SKM-1 treated with dmso at 0.1 percent for 144 hours (cell line): Measurements from ENCODE around the gene GULP1.

ENCODE experiments used
- DNase-seq: peaks from one replicate; lab custom pipeline; 2025; ENCODE audit not compliant: unreplicated experiment; lab: John Stamatoyannopoulos, UW

GULP1 gene

DNA sequence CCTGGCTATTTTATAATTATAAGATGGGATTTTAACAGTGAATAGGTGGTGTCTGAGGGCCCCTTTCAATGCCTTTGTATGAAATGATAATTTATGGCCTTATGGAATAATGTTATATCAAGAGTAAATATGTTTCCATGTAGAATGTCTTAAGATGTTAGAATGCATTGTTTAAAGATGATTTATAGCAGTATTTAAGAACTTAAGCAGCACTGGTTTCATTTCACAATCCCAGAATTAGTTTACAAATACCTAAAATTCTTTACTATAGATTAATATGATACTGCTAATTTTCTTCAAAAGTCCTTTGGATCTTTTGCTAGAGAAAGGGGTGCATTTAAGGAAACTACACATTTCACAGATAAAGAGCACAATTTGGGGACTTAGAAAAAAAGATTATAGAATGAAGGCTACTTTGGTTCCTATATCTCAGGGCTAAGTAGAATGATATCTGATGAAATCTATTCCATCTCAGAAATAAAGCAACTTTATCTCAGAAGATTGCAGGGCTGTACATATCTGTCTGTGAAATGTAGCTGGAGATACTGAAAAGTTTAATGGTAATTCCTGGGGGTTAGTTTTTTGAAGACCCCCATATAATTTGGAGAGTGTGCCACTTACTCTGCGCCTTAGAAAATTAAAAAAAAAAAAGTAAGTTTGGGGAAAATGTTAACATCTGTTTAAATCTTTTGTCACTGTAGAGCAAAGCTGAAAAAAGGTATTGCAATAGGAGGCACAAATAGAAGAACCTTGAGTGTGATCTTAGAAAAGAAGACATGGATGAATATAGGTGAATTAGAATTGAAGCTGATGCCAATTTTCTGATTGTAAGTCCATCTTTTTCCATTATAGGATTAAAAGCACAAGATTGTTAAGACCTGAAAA is 123.4 kb downstream of the GULP1 start:
- DNase-seq, result no peak

GRCh38 chr2:188415754-188416083 is 124.0 kb downstream of the GULP1 start:
- no peak for DNase-seq

DNA sequence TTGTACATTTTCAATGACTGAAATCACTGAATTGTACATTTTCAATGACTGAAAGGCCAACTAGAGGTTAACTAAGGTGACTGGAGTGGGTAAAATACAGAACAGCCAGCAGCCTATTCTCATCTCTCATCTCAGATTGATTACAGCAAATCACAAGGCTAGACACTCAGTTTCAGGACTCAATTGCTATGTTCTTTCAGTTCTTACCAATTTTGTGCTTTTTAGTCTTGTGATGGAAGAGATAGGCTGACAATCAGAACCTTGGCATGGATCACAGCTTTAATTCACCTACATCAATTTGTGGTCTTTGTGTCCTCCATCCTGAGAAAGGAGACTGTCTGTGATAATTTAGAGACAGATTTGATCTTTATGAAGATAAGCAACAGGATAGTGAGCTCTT is 124.7 kb downstream of the GULP1 start:
- DNase-seq, result no peak

GRCh38 chr2:188422726-188423125 is 131.1 kb downstream of the GULP1 start:
- no peak for DNase-seq

- DNase-seq, result no peak
Measured at GRCh38 chr2:188425266-188425665, 133.6 kb downstream of the GULP1 start.

- DNase-seq, result no peak
Measured at GRCh38 chr2:188426121-188426520, 134.4 kb downstream of the GULP1 start.

DNA sequence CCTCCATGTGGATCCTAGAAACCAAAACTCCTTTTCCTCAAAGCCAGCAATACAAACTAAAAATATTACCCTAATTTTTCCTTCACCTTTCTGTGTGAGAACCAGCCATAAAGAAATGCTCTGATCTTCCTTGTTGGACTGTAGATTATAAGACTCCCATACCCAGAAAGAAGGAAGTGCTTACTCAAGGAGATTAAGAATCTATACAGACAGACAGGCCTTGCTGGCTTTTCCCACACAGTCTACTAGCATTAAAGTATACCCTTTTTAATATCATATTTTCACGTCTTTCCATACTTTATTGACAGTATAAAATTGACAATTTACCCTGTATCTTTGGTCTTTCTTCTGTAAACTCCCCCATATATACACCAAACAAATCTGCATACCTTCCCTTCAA is 139.0 kb downstream of the GULP1 start:
- DNase-seq, result no peak

DNA sequence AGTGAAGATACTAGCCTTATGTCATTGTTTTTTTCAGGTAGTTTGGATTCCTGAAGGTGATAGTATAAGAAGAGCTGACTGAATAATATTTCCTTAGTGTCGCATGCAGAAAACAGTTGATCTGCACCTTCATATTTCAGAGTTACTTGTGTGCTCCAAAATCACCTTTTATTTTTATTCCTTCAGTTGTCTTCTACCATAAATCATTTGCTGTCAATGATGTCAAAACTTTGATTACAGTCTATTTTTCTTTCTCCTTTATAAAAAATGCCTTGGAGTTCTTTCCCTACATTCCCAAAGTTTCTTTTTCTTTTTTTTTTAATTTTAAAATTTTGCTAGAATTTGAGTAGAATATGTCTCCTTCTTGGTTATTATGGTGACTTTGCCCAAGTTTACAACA is 142.3 kb downstream of the GULP1 start:
- DNase-seq, result no peak

GRCh38 chr2:188435115-188435514 is 143.4 kb downstream of the GULP1 start:
- no peak for DNase-seq

GRCh38 chr2:188437537-188437936 is 145.9 kb downstream of the GULP1 start:
- DNase-seq, result no peak

- DNase-seq, result no peak
Measured at GRCh38 chr2:188439986-188440385, 148.3 kb downstream of the GULP1 start.

DNA sequence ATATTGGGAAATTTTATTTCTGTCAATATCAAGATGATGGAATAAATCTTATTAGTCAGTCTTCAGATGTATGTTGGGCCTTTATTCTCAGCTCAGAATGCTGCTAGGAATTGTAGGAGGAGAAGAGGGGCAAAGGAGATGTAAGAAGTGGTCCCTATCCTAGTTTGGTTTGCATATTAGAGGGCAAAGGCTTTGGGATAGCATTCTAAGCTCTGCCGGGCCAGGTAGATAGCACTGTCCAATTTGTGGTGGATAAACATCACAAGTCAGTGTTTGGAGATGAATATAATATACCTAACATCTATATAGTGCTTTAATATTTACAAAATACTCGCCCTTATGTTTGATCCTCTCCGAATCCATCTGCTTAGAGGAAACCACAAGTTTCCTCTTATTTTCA is 149.2 kb downstream of the GULP1 start:
- DNase-seq, result no peak

- DNase-seq, result no peak
Measured at GRCh38 chr2:188441288-188441947, 149.7 kb downstream of the GULP1 start.

DNA sequence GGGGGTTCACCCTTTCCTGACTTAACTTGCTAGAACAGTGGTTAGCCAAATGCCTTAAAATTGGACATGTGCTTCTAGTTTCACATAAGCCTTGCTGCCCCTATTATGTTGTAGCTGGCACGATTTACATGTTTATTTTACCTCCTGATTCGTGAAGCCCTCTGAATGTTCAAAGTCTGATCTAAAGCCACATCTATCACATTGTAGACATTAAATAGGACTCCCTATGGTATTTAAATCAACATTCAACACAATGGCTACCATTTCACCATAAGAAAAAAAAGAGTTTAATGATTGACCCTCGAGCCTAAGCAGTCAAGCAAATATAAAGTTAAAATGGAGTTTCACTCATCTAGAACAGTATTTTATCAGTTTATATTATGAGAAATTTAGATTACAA is 151.5 kb downstream of the GULP1 start:
- no peak for DNase-seq

GRCh38 chr2:188444106-188444835 is 152.6 kb downstream of the GULP1 start:
- no peak for DNase-seq

- no peak for DNase-seq
Measured at GRCh38 chr2:188449561-188449960, 157.9 kb downstream of the GULP1 start.

DNA sequence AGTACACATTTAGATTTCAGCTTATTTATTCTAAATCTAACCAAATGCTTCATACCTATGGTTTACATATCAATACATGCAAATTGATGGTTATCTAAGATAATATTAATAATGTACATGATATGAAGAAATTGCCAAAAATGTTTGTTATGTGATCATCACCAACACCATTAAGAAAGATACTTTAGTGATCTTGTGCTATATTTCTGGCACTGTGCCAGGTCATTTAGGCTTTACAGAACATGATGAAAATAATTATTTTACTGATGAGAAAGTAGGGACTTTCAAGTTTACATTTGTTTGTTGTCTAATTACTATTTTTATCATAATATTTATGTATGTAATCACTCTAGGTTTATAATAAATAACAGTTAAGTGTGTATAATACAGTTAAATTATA is 158.3 kb downstream of the GULP1 start:
- no peak for DNase-seq

DNA sequence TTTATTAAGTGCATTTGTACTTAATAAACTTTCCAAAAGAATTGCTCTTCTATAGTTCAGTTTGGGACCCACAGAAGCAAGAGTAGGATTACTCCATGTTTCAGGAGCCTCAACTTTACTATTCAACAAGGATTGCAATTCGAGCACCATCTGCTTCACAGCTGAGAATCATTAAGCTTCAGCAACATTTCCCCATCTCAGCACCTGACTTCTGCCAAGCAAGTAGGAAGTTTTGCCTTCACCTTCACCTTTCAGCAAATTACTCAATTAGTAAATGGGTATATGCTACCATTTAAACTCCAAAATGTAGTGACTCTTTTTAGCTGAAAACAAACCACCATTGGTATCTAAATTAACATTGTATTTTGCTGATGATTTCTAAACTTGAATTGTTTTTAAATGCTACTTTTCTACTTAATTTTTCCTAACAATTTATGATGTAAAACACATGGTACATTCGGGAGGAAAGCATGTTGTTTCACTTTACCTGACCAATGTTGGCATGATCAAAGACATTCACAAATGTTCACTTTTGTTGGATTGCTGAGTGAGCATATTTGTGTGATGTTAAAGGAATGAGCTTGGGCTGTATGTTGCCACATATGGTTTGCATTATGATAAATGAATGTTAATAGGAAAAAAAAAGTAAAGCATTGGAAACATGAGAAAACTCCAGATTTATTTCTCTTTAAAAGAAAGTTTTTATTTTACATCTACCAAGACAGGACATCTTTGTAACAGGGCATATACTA is 159.2 kb downstream of the GULP1 start:
- DNase-seq, result no peak

DNA sequence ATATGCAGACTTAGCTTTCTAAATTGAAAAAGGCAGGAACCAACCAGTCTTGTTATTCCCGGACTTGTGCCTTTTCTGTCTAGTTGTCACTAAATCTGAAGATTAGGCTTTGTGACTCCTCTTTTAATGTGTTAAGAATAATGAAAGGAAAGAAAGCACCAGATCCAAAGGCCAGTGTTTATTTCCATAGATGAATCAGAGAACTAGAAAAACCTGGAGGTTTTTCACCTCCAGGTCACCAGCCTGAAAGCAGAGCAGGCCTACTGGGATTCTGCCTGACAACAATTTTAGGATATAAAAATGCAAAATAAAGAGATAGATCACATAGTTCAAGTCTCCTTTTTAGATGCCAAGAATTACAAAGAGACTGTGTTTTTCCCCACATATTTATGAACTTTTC is 160.4 kb downstream of the GULP1 start:
- DNase-seq, result no peak

DNA sequence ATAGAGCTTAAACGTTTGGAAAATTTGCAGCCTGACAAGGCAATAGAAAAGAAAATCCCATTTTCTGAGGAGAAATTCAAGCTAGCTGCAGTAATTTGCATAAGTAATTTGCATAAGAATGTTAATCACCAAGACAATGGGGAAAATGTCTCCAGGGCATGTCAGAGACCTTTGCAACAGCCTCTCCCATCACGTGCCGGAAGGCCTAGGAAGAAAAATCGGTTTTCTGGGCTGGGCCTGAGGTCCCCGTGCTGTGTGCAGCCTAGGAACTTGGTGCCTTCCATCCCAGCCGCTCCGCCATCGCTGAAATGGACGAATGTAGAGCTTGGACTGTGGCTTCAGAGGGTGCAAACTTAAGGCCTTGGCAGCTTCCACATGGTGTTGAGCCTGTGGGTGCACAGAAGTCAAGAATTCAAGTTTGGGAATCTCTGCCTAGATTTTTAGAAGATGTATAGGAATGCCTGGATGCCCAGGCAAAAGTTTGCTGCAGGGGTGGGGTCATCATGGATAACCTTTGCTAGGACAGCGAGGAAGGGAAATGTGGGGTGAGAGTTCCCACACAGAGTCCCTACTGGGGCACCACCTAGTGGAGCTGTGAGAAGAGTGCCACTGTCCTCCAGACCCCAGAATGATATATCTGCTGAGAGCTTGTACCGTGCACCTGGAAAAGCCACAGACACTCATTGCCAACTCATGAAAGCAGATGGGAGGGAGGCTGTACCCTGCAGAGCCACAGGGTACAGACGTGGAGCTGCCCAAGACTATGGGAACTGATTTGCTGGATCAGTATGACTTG is 164.6 kb downstream of the GULP1 start:
- DNase-seq, result no peak

DNA sequence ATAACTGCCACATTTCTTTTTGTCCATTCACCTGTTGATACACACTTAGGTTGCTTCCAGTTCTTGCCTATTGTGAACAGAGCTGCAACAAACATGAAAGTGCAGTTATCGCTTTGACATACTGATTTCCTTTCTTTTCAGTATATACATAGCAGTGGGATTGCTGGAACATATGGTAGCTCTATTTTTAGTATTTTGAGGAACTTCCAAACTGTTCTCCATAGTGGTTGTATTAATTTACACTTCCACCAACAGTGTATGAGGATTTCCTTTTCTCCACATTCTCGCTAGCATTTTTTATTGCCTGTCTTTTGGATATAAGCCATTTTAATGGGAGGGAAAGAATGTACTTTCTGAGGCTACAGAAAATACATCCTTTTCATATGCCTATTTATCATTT is 167.4 kb downstream of the GULP1 start:
- no peak for DNase-seq
